GM23248 (cell line): ENCODE measurements around the gene ZNF277.

Experiments used
- EZH2 ChIP-seq: fragments of 200-600 bp; sonication (generic); IDR thresholded peaks from 2 replicates; pipeline ENCODE4 v1.6.1; 2018; ENCODE audit warnings: antibody characterized with exemption, mild to moderate bottlenecking; ENCODE audit not compliant: insufficient read depth, poor library complexity, severe bottlenecking
- EZH2phosphoT487 ChIP-seq: fragments of 200-600 bp; sonication (generic); IDR thresholded peaks from 2 replicates; pipeline ENCODE4 v1.6.1; 2018; ENCODE audit warnings: antibody characterized with exemption, moderate library complexity, mild to moderate bottlenecking, low read depth; ENCODE audit not compliant: insufficient read depth

DNA sequence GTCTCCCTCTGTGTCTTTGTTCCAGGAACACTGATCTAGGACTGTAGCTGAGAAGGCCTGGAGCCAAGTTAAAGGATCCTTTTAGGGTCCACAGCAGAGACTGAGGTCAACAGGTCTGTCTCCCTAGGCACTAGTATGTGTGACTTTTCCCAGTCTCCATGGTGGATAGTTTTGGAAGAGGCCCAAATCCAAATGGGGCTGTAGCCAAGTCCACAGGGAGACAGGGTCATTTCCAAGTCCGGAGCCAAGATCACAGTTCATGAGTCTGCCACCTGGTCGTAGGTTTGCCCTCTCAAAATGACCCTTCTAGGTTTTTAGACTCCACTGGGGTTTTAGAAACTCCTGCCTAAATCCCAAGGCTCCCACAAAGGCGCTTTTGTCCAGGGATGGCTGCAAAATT lies 16.8 kb downstream of the ZNF277 start:
- TF ChIP-seq EZH2 (no peak), EZH2phosphoT487 (no peak)
